HEK293 (cell line): ENCODE results near the gene CHRNA9.

ENCODE experiments used
- BCL6B ChIP-seq: fragments of 450-650 bp; formaldehyde crosslinking; IDR thresholded peaks from 2 replicates; pipeline ENCODE4 v1.5.1; 2017; ENCODE audit warnings: missing biosample characterization, missing genetic modification characterization
- GFI1B ChIP-seq: fragments of 450-650 bp; formaldehyde crosslinking; IDR thresholded peaks from 2 replicates; pipeline ENCODE4 v1.5.1; 2016; ENCODE audit warnings: missing biosample characterization, missing genetic modification characterization
- GLI2 ChIP-seq: fragments of 450-650 bp; formaldehyde crosslinking; IDR thresholded peaks from 2 replicates; pipeline ENCODE4; 2017; ENCODE audit warnings: missing biosample characterization, missing genetic modification characterization, low read depth, borderline replicate concordance
- GLI4 ChIP-seq: fragments of 450-650 bp; formaldehyde crosslinking; IDR thresholded peaks from 2 replicates; pipeline ENCODE4 v1.5.1; 2016; ENCODE audit warnings: missing biosample characterization, missing genetic modification characterization
- KLF17 ChIP-seq: fragments of 450-650 bp; formaldehyde crosslinking; IDR thresholded peaks from 2 replicates; pipeline ENCODE4 v1.5.1; 2016; ENCODE audit warnings: missing biosample characterization, missing genetic modification characterization
- OVOL3 ChIP-seq: fragments of 450-650 bp; formaldehyde crosslinking; IDR thresholded peaks from 2 replicates; pipeline ENCODE4 v1.5.1; 2016; ENCODE audit warnings: missing biosample characterization, missing genetic modification characterization
- PRDM2 ChIP-seq: fragments of 450-650 bp; formaldehyde crosslinking; IDR thresholded peaks from 2 replicates; pipeline ENCODE4 v1.5.1; 2016; ENCODE audit warnings: missing biosample characterization, missing genetic modification characterization, borderline replicate concordance
- SALL2 ChIP-seq: fragments of 450-650 bp; formaldehyde crosslinking; IDR thresholded peaks from 2 replicates; pipeline ENCODE4 v1.5.0; 2017; ENCODE audit warnings: missing biosample characterization, mild to moderate bottlenecking, missing genetic modification characterization, borderline replicate concordance
- SCRT1 ChIP-seq: fragments of 450-650 bp; formaldehyde crosslinking; IDR thresholded peaks from 2 replicates; pipeline ENCODE4 v1.5.1; 2016; ENCODE audit warnings: missing biosample characterization, missing genetic modification characterization, borderline replicate concordance
- ZBTB48 ChIP-seq: fragments of 450-650 bp; formaldehyde crosslinking; IDR thresholded peaks from 2 replicates; pipeline ENCODE4 v1.5.1; 2016; ENCODE audit warnings: missing biosample characterization, missing genetic modification characterization
- ZNF202 ChIP-seq: fragments of 450-650 bp; formaldehyde crosslinking; IDR thresholded peaks from 2 replicates; pipeline ENCODE4 v1.5.1; 2016; ENCODE audit warnings: missing biosample characterization, missing genetic modification characterization, borderline replicate concordance
- ZNF274 ChIP-seq, 2 experiments: fragments of 200-500 bp in 1 of 2; fragments of 450-650 bp in 1 of 2; sonication (Bioruptor generic) in 1 of 2; formaldehyde crosslinking in 1 of 2; IDR thresholded peaks; 2 replicates each; pipeline versions ENCODE4 v1.5.1 to v1.6.1; 2014 to 2016; ENCODE audit warnings: borderline replicate concordance in 1 of 2, inconsistent platforms in 1 of 2, low read length in 1 of 2, missing biosample characterization in 1 of 2, missing genetic modification characterization in 1 of 2
- ZNF311 ChIP-seq: fragments of 450-650 bp; formaldehyde crosslinking; IDR thresholded peaks from 2 replicates; pipeline ENCODE4 v1.5.1; 2017; ENCODE audit warnings: missing biosample characterization, missing genetic modification characterization, borderline replicate concordance
- ZNF341 ChIP-seq: fragments of 450-650 bp; formaldehyde crosslinking; IDR thresholded peaks from 2 replicates; pipeline ENCODE4; 2016; ENCODE audit warnings: low read depth, missing biosample characterization, missing genetic modification characterization
- ZNF354C ChIP-seq: fragments of 450-650 bp; formaldehyde crosslinking; IDR thresholded peaks from 2 replicates; pipeline ENCODE4 v1.5.1; 2016; ENCODE audit warnings: missing biosample characterization, missing genetic modification characterization, low read depth, borderline replicate concordance
- ZNF488 ChIP-seq: fragments of 450-650 bp; formaldehyde crosslinking; IDR thresholded peaks from 2 replicates; pipeline ENCODE4 v1.5.1; 2016; ENCODE audit warnings: missing biosample characterization, missing genetic modification characterization
- ZNF529 ChIP-seq: fragments of 450-650 bp; formaldehyde crosslinking; IDR thresholded peaks from 2 replicates; pipeline ENCODE4 v1.5.1; 2017; ENCODE audit warnings: missing genetic modification characterization, missing biosample characterization; ENCODE audit not compliant: insufficient replicate concordance
- ZNF624 ChIP-seq: fragments of 450-650 bp; formaldehyde crosslinking; IDR thresholded peaks from 2 replicates; pipeline ENCODE4 v1.5.1; 2017; ENCODE audit warnings: missing biosample characterization, missing genetic modification characterization
- ZNF660 ChIP-seq: fragments of 450-650 bp; IDR thresholded peaks from 2 replicates; pipeline ENCODE4 v1.5.1; 2018; ENCODE audit warnings: missing biosample characterization, mild to moderate bottlenecking, missing genetic modification characterization
- ZNF692 ChIP-seq: fragments of 450-650 bp; formaldehyde crosslinking; IDR thresholded peaks from 2 replicates; pipeline ENCODE4 v1.5.1; 2016; ENCODE audit warnings: missing biosample characterization, missing genetic modification characterization
- ZNF776 ChIP-seq: fragments of 450-650 bp; formaldehyde crosslinking; IDR thresholded peaks from 2 replicates; pipeline ENCODE4 v1.5.0; 2017; ENCODE audit warnings: missing biosample characterization, missing genetic modification characterization, borderline replicate concordance
- ZNF777 ChIP-seq: fragments of 450-650 bp; formaldehyde crosslinking; IDR thresholded peaks from 2 replicates; pipeline ENCODE4 v1.5.1; 2017; ENCODE audit warnings: missing biosample characterization, missing genetic modification characterization, borderline replicate concordance
- ZNF830 ChIP-seq: fragments of 450-650 bp; IDR thresholded peaks from 2 replicates; pipeline ENCODE4 v1.5.0; 2018; ENCODE audit warnings: missing biosample characterization, missing genetic modification characterization, low read depth, mild to moderate bottlenecking, moderate library complexity
- ZSCAN30 ChIP-seq: fragments of 450-650 bp; IDR thresholded peaks from 2 replicates; pipeline ENCODE4 v1.5.1; 2018; ENCODE audit warnings: missing biosample characterization, mild to moderate bottlenecking, missing genetic modification characterization, moderate library complexity
- ZSCAN5A ChIP-seq: fragments of 450-650 bp; formaldehyde crosslinking; IDR thresholded peaks from 2 replicates; pipeline ENCODE4 v1.5.1; 2016; ENCODE audit warnings: missing biosample characterization, missing genetic modification characterization

CHRNA9 gene

GRCh38 chr4:40316782-40317635 is 18.1 kb upstream of the CHRNA9 start (continued):
- no peak for TF ChIP-seq ZNF830 (tag by site-specific recombination)
- TF ChIP-seq ZNF529 (tag by site-specific recombination): no peak
- no peak for TF ChIP-seq SCRT1 (tag by site-specific recombination)
- TF ChIP-seq ZNF202 (tag by site-specific recombination): no peak
- no peak for TF ChIP-seq SALL2
- TF ChIP-seq ZNF274 (IDR thresholded peaks at IDR 0.05; ENCODE audit: low read length): no peak
- TF ChIP-seq ZNF274 (tag by site-specific recombination; IDR thresholded peaks at IDR 0.05; ENCODE audit: borderline replicate concordance): no peak
- no peak for TF ChIP-seq GLI2 (tag by site-specific recombination)
- no peak for TF ChIP-seq ZSCAN30 (tag by site-specific recombination)
- TF ChIP-seq ZNF776 (tag by site-specific recombination): no peak
- TF ChIP-seq ZNF692 (tag by site-specific recombination): 0 out of 2 replicates have a peak, but pooled peaks have one; percentile 51
- peak; percentile 58; the same call in 1 of the 2 replicates for TF ChIP-seq ZNF660 (tag by site-specific recombination)
- TF ChIP-seq ZNF341 (tag by site-specific recombination): no peak
- TF ChIP-seq PRDM2 (tag by site-specific recombination): no peak
- TF ChIP-seq ZSCAN5A (tag by site-specific recombination): no peak
- no peak; the same call in 1 of the 2 replicates for TF ChIP-seq GFI1B (tag by site-specific recombination)
- TF ChIP-seq ZNF777 (tag by site-specific recombination): no peak
- TF ChIP-seq ZNF311 (tag by site-specific recombination): no peak
- no peak for TF ChIP-seq ZBTB48
- no peak for TF ChIP-seq KLF17
- no peak for TF ChIP-seq OVOL3 (tag by site-specific recombination)
- no peak for TF ChIP-seq ZNF488 (tag by site-specific recombination)
- TF ChIP-seq BCL6B (tag by site-specific recombination): no peak
- no peak for TF ChIP-seq ZNF354C
- TF ChIP-seq ZNF624 (tag by site-specific recombination): no peak
- no peak for TF ChIP-seq GLI4 (tag by site-specific recombination)
